ENCODE measurements around the gene SOX1.

The SOX1 gene

GRCh38 chr13:112073245-112074138 is 6.5 kb downstream of the SOX1 start:
- DNase-seq, result no peak

DNA sequence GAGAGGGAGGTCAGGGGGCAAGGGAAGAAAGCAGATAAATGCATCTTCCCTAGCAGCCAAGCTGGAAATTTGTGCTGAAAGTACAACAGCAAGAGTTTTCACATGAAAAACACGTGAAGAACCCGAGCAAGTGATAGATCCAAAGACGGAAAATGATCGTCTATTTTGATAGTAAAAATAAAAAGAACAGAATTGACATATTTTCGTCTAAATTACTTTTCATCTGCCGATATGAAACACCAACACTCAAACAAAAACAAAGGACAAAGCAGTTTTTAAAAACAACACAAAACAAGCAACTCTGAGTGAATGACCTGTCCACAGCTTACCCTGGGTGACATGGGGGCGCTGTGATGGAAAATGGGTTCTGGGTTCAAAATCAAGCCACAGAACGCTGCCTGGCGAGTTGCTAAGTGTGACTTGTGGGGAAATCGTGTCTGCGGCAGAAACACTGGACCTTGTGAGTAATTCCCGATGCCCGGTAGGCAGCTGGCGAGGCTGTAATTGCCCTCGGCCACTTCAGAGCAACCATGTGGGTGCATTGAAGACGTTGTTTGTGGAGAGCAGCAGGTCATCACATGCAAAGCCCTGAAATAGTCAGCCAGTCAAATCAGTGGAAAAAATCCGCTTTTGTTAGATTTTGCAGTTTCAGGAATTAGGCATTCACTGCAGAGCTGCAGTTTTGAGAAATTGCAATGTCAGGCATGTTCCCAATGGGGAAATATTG is 7.4 kb downstream of the SOX1 start:
- DNase-seq, result no peak

GRCh38 chr13:112077729-112078128 is 10.8 kb downstream of the SOX1 start:
- no peak for DNase-seq

DNA sequence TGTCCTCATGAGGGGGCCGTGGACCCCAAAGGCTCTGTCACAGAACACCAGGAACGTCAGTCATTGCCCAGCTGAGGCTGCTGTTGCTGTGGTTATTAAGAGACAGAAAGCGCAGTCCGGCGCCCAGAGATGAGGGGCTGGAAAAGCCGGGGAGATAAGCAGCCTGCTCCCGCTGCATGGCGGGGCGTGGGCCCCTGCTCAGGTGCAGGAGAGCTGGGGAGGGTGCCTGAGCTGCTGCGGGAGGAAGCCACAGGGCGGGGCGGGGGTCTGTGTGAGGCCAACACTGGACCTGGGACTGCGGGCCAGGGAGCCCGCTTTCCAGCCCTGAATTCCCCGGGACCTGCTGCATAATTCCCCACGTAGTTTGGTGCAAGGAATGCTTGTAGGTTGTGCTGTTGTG is 11.3 kb downstream of the SOX1 start:
- DNase-seq, result no peak

- DNase-seq, result no peak
These were observed 12.1 kb downstream of the SOX1 start for GRCh38 chr13:112078879-112079531.

DNA sequence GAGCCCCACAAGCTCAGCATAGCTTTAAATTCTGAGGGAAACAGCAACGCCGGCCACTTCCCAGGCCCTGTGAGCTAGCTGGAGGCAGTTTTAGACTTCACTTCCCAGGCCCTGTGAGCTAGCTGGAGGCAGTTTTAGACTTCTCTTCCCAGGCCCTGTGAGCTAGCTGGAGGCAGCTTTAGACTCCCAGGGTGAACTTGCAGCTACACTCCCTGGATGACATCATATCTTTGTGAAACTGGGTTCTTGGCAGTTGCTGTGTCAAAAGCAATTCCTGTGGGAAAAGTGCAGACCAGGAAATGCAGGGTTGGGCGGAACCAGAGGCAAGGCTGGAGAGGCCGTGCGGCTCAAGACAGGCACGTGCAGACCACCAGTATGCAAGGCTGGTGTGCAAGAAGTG is 12.7 kb downstream of the SOX1 start:
- DNase-seq, result no peak

GRCh38 chr13:112083971-112084370 is 17.0 kb downstream of the SOX1 start:
- no peak for DNase-seq

DNA sequence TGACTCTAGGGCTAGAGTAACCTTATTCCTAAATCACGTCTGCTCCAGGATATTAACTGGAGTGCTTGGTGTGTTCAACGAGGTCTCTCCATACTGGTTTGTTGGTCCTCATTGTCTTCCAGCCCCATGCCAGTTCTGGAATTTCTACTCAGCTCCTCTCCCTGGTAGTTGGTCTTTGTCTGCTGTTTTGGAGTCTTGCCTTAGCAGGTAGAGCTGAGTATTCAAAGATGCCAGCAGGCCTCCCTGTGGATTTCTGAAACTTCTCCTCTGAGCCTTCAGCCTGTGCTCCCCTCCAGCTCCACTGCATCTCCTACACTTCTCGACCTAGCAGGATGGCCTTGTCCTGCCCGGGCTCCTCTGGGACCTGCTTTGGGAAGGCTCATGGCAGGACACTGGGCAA is 25.5 kb downstream of the SOX1 start:
- DNase-seq, result no peak

DNA sequence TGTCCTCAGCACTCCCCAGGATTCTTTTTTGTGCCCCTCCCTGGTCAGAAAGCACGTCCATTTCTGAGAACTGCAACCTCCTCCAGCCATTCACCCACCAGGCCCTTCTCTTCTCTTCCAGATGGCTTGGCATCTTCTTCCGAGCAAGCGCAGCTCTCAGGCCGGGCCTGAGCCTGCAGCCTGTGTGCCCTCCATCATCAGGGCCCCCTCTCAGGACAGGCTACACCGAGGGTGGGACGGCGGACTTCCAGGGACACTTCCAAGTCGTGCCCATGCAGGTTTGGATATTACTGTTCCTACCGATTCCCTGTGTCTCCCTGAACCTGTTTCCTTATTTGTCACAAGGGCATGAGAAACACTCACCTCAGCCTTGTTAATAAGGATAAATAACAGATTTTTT is 28.4 kb downstream of the SOX1 start:
- DNase-seq, result no peak

DNA sequence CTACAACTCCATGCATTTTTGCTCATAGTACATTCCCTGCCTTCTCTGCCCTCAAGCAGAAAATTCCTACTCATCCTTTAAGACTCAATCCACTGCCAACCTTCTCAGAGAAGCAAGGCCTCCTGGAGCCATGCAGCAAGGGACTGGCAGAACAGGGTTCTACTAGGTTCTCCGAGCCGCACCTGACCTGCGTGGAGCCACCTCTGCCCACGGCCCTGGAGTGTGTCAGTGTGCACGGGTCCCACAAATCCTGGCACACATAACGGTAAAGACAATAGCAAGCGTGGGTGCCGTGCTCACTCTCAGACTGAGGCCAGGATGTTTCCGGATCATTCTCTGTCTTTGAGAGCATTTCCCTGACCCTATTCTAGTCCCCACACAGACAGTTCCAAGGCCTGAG is 30.0 kb downstream of the SOX1 start:
- no peak for DNase-seq

DNA sequence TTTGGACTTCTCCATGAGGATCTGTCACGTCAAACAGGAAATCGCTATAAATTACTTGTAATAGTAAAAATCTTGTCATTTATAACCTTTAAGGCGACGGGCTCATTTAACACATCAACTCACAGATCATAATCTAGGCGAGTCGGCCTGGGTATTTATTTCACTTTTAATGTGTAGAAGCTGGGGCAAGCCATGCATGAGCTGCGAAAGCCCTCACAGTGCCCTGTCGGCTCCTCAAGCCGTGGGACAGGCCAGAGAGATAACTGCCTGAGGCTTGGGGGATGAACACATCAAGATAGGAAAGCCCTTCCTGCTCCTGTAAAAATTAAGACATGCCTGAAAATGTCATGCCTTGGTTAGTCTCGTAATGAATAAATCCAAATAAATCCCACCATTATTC is 30.8 kb downstream of the SOX1 start:
- no peak for DNase-seq

DNA sequence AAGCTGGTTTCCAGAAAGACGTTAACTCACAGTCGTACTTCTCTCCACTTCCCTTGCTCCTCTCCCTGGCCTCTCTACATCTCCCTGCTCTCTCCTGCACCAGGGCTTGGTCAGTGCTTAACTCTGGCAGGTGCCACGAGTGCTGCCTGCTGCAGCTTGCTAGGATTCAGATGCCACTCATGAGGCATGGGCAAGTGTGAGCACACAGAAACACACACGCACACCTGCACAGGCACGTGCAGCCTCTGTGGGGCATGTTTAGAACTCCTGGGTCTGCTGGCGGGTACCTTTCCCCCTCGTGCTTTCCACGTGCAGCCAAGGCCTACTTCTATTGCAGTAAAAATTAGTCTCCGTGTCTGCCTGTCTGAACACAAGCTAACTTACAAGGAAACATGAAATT is 31.8 kb downstream of the SOX1 start:
- no peak for DNase-seq

DNA sequence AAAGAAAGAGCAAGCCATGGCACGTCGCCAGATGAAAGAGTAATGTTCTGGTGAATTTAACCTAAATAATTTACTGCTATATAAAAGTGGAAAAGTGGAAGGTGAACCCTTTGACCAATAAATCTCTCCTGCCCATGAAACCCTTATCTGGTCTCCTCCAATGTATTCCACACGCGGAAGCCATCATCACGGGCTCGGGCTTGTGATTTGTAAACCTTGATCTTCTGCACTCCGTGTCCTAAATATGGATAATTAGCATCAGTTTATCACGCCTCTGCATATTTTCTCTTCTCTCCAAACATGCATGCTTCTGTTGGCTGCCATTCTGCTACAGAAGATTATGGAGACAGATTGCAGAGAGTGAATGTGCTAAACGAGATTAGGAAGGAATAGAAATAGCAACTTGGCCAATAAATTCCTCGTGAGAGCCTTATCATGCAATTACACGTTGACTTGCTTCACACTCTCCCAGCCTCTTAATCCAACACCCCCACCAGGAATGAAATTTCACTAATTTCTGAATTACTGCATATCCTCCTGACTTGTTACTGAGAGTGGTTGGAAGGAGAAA is 34.5 kb downstream of the SOX1 start:
- no peak for DNase-seq

- DNase-seq, result no peak
These were observed 35.3 kb downstream of the SOX1 start for GRCh38 chr13:112102243-112102642.

DNA sequence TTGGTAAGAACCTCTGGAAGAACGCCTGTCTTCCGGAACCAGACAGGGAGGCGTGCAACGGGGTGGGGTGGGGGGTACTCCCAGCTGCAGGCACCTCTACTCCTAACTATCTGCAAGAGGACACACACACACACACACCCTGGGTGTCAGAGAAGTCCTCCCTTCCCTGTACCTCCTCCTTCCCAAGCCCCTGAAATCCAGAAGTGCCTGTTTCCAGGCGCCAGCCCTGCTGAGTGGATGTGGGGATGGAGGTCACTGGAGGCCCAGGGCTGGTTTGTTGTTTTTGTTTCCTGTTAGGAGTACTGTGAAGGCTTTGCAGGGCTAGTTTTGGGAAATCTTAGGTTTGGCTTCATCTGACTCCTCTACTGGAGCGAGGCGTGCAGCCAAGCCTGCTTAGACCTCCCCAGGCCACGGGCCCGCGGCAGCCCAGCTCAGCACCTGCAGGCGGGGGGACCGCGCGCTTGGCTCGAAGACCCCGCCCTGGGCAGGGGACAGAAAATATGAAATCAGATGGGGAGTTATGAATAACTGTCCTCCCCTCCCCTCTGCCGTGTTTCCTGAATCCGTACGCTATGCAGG is 36.4 kb downstream of the SOX1 start:
- DNase-seq, result no peak

GRCh38 chr13:112103961-112104880 is 37.3 kb downstream of the SOX1 start:
- no peak for DNase-seq

GRCh38 chr13:112104881-112105234 is 37.9 kb downstream of the SOX1 start:
- DNase-seq, result no peak

GRCh38 chr13:112105244-112105681 is 38.3 kb downstream of the SOX1 start:
- no peak for DNase-seq

- DNase-seq, result no peak
These were observed 38.9 kb downstream of the SOX1 start for GRCh38 chr13:112105892-112106291.

GRCh38 chr13:112106478-112107141 is 39.7 kb downstream of the SOX1 start:
- DNase-seq, result no peak

DNA sequence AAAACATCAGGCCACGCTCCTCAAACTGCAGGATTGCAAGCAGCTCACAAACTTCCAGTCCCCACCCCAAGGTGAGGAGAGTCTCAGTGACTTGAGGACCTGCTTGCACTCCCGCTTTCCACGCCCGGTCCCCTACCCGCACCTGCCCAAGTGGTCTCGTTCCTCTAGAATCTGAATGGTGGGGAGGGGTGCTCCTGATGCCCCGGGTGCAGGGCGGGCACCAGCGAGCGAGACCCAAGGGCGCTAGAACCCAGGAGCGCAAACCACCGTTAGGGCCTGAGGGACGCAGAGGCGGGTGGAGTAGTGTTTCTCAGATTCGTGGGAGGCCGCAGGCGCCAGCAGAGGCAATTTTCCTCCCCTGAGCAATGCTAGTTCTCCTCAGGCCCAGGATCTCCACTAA is 40.3 kb downstream of the SOX1 start:
- DNase-seq, result no peak

Data from activated CD4-positive, alpha-beta T cell treated with anti-CD3 and anti-CD28 coated beads, Interleukin-2, Interleukin-6, amounts not matched to agents 100 ng/mL and 50 ng/mL, durations not matched to agents 16 hours and 8 hours (primary cell).